Gastrocnemius medialis (tissue), 4 donors: ENCODE results near the gene CXCR5.

Source experiments
- POLR2A ChIP-seq, 2 donors: fragments of 450-650 bp; IDR thresholded peaks; one replicate each; pipeline ENCODE4 v1.6.1; 2017; ENCODE audit warnings: antibody characterized with exemption in 2 of 2, mild to moderate bottlenecking in 2 of 2, moderate library complexity in 2 of 2
- TF ChIP-seq, protein P1 (sequence below), 5 experiments: fragments of 450-650 bp in 3 of 5; fragments of 200-600 bp in 2 of 5; sonication (generic) in 2 of 5; IDR thresholded peaks in 4 of 5; conservative IDR thresholded peaks in 1 of 5; 1 replicate in 4 of 5; 2 replicates in 1 of 5; pipeline ENCODE4 v1.5.1; 2016 to 2019; ENCODE audit warnings: antibody characterized with exemption in 5 of 5, mild to moderate bottlenecking in 3 of 5, moderate library complexity in 3 of 5

DNA sequence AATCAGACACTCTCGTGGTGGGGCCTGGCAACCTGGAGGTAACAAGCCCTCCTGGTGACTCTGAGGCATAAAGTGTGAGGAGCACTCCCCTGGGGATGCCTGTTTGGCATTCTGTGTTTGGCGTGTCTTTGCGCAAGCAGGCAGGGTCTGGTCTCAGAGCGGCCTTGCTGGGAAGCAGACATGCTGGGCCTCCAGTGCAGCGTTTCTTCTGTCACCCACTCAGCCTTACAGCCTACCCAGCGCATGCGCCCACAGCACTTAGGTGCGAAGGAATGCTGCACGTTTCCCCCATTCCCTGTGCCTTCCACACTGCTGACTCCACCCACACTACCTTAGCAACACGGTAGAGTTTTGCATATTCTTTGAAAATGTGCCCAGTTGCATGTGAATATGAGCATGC lies 7.4 kb upstream of the CXCR5 start:
- TF ChIP-seq, protein P1, sequence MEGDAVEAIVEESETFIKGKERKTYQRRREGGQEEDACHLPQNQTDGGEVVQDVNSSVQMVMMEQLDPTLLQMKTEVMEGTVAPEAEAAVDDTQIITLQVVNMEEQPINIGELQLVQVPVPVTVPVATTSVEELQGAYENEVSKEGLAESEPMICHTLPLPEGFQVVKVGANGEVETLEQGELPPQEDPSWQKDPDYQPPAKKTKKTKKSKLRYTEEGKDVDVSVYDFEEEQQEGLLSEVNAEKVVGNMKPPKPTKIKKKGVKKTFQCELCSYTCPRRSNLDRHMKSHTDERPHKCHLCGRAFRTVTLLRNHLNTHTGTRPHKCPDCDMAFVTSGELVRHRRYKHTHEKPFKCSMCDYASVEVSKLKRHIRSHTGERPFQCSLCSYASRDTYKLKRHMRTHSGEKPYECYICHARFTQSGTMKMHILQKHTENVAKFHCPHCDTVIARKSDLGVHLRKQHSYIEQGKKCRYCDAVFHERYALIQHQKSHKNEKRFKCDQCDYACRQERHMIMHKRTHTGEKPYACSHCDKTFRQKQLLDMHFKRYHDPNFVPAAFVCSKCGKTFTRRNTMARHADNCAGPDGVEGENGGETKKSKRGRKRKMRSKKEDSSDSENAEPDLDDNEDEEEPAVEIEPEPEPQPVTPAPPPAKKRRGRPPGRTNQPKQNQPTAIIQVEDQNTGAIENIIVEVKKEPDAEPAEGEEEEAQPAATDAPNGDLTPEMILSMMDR (IDR thresholded peaks at IDR 0.05 in 4 of 5, conservative IDR thresholded peaks at IDR 0.05 in 1 of 5) = no peak
- no peak for TF ChIP-seq POLR2A (IDR thresholded peaks at IDR 0.05)
